GM23248 (cell line): ENCODE results near the gene KCNQ1OT1. TPM values are rescaled to one million over a fixed set of nuclear protein-coding genes. Genes with fewer than 3 reads are reported as not detected.
A peak's percentile ranks its signal among the peaks of the same experiment; 100 is the strongest.

Experiments used
- DNase-seq: peaks from one replicate; pipeline ENCODE4 v3.0.0-alpha.2; 2015
- H2AFZ ChIP-seq: fragments of 200-600 bp; sonication (generic); 2 replicates; pipeline ENCODE4 v1.6.1; 2016; ENCODE audit warnings: antibody characterized with exemption
- H3F3A ChIP-seq: fragments of 200-600 bp; sonication (generic); 2 replicates; pipeline ENCODE4 v1.6.1; 2016; ENCODE audit warnings: mild to moderate bottlenecking, antibody characterized with exemption, mixed run types; ENCODE audit not compliant: insufficient read depth
- H3K27ac ChIP-seq: fragments of 200-600 bp; sonication (generic); 2 replicates; pipeline ENCODE4 v1.5.1; 2016; ENCODE audit warnings: mild to moderate bottlenecking
- H3K27me3 ChIP-seq: fragments of 200-600 bp; sonication (generic); replicated peaks from 2 replicates; pipeline ENCODE4 v1.6.1; 2016; ENCODE audit warnings: mild to moderate bottlenecking; ENCODE audit not compliant: insufficient read depth
- H3K36me3 ChIP-seq: fragments of 200-600 bp; sonication (generic); 2 replicates; pipeline ENCODE4 v1.6.1; 2016; ENCODE audit warnings: low read depth, mild to moderate bottlenecking
- H3K4me1 ChIP-seq: fragments of 200-600 bp; sonication (generic); 2 replicates; pipeline ENCODE4 v1.6.1; 2016; ENCODE audit warnings: mild to moderate bottlenecking; ENCODE audit not compliant: insufficient read depth
- H3K4me2 ChIP-seq: fragments of 200-600 bp; sonication (generic); one replicate; pipeline ENCODE4 v1.6.1; 2016; ENCODE audit warnings: mild to moderate bottlenecking; ENCODE audit not compliant: unreplicated experiment
- H3K4me3 ChIP-seq: fragments of 200-600 bp; sonication (generic); 2 replicates; pipeline ENCODE4 v1.5.1; 2016; ENCODE audit warnings: mild to moderate bottlenecking
- H3K79me2 ChIP-seq: fragments of 200-600 bp; sonication (generic); 2 replicates; pipeline ENCODE4 v1.6.1; 2016; ENCODE audit warnings: mild to moderate bottlenecking; ENCODE audit not compliant: insufficient read depth
- H3K9ac ChIP-seq: fragments of 200-600 bp; sonication (generic); 2 replicates; pipeline ENCODE4 v1.6.1; 2016; ENCODE audit warnings: mild to moderate bottlenecking
- H3K9me2 ChIP-seq: fragments of 200-600 bp; sonication (generic); 2 replicates; pipeline ENCODE4 v1.6.1; 2016; ENCODE audit warnings: mixed run types, mild to moderate bottlenecking, moderate library complexity; ENCODE audit not compliant: insufficient read depth
- H3K9me3 ChIP-seq: fragments of 200-600 bp; sonication (generic); one replicate; pipeline ENCODE4 v1.6.1; 2017; ENCODE audit warnings: low read depth
- H4K20me1 ChIP-seq: fragments of 200-600 bp; sonication (generic); 2 replicates; pipeline ENCODE4 v1.6.0; 2016; ENCODE audit not compliant: insufficient read depth
- EZH2 ChIP-seq: fragments of 200-600 bp; sonication (generic); IDR thresholded peaks from 2 replicates; pipeline ENCODE4 v1.6.1; 2018; ENCODE audit warnings: antibody characterized with exemption, mild to moderate bottlenecking; ENCODE audit not compliant: insufficient read depth, poor library complexity, severe bottlenecking
- EZH2phosphoT487 ChIP-seq: fragments of 200-600 bp; sonication (generic); IDR thresholded peaks from 2 replicates; pipeline ENCODE4 v1.6.1; 2018; ENCODE audit warnings: antibody characterized with exemption, moderate library complexity, mild to moderate bottlenecking, low read depth; ENCODE audit not compliant: insufficient read depth
- WGBS, 2 experiments: methylation state at CpG; one replicate each; pipeline ENCODE4 v1.1.6; 2015 to 2017; ENCODE audit warnings: low lambda C conversion rate in 2 of 2, low coverage in 1 of 2; ENCODE audit errors: missing lambda C conversion rate in 2 of 2; 5-methylcytosine and 5-hydroxymethylcytosine counted together
- in situ Hi-C: fragments of 300-500 bp; cut with MboI; formaldehyde crosslinking; loops from 2 replicates; pipeline ENCODE4 v1.15.0; 2020
- polyA plus RNA-seq: library from polyadenylated mRNA; unstranded; fragments of >200 nt; fragmentation: Nextera tagmentation; extraction: Ambion mirVana; gene quantifications from 2 replicates; pipeline ENCODE4 v1.2.1, GENCODE V29; 2016
- total RNA-seq: library from RNA; depleted of rRNA; stranded (reverse); fragments of >200 nt; shearing (Covaris generic); gene quantifications from 2 replicates; pipeline ENCODE4 v1.2.3, GENCODE V29; 2014

The KCNQ1OT1 gene
- total and polyA plus RNA-seq, 2 experiments from 2014 or later = 0.49 to 0.86 TPM

DNA sequence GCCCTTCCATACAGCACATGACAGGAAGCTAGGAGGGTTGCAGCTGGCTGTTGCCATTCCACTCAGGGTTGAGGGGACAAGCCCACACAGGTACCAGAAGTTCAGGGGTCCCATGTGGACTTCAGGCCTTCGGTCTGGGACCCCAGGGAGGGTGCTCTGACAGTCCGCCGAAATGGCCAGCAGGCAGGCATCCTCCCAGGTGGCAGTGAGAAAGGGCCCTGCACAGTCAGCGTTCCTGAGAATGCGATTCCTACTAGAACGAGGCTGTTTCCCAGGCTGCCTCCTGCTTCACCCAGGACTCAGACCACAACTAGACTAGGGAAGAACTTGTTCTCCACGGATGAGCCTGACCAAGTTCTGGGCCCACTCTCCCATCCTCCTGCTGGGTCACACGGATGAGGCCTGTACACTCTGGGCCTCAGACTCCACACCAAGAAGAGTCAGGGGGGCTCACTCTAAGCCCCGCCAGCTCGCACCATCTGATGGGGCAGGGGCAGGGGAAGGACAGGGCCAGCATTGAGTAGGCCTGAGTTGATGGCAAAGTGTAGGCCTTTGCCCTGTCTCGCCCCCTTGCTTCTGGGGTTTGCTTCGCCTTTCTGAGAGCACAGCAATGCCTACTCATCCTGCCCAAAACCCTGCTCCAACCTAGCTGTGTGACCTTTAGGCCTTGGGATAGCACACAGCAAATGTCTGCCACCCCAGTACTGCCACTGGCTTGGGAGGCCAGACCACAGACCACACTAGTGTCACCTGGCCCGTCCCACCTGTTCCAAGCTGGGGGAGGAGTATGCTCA, 14.0 kb downstream of the KCNQ1OT1 start:
- no peak overlapping the region for H3K4me2 ChIP-seq
- no peaks in the 10 kb centered on the region for H3K36me3 ChIP-seq
- no peak overlapping the region for H3K9ac ChIP-seq
- no peak for DNase-seq
- H3K27me3 ChIP-seq = no peaks in the 10 kb centered on the region
- H3K9me2 ChIP-seq = no peaks in the 10 kb centered on the region
- in situ Hi-C loops = no loop called here
- H3K79me2 ChIP-seq = peaks cover 100% of the 10 kb centered on the region
- H2AFZ ChIP-seq = no peak overlapping the region
- no peak for TF ChIP-seq EZH2phosphoT487
- no peak for TF ChIP-seq EZH2
- H3K4me1 ChIP-seq = no peaks in the 10 kb centered on the region
- H3K9me3 ChIP-seq = no peaks in the 10 kb centered on the region
- no peak overlapping the region for H3K4me3 ChIP-seq
- H3K27ac ChIP-seq = no peak overlapping the region
- WGBS, 2 experiments = 83% methylated on average over 13 of the region's 13 CpGs
- 0 out of 2 replicates have a peak, but pooled peaks cover 6% of the 10 kb centered on the region for H4K20me1 ChIP-seq
- H3F3A ChIP-seq = no peaks in the 10 kb centered on the region

DNA sequence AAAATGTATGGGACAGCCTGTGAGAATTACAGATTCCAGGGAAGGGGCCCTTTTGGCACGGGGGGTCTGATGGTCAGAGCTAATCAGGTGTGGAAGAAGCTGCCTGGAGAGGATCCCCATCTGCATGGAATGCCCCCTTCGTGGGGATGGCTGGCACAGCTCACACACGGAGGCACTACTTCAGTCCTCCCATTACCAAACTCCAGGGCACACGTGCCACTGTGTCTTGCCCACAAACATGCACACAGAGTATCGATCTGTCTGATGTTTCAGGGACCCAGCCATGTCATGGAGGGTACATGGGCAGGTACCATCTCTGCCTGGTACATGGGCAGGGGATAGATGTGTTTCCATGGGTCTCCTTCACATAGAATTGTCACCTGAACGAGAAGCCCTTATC, 14.7 kb downstream of the KCNQ1OT1 start:
- in situ Hi-C loops = no loop called here
- H3K79me2 ChIP-seq = peaks cover 99% of the 10 kb centered on the region
- DNase-seq = no peak
- no peak overlapping the region for H3K9ac ChIP-seq
- no peaks in the 10 kb centered on the region for H3F3A ChIP-seq
- H3K9me3 ChIP-seq = no peaks in the 10 kb centered on the region
- H3K9me2 ChIP-seq = no peaks in the 10 kb centered on the region
- 65 to 66% methylated on average over 6 of the region's 6 CpGs for WGBS, 2 experiments
- H4K20me1 ChIP-seq = 0 out of 2 replicates have a peak, but pooled peaks cover 6% of the 10 kb centered on the region
- no peak overlapping the region for H3K4me2 ChIP-seq
- no peak overlapping the region for H3K4me3 ChIP-seq
- H2AFZ ChIP-seq = no peak overlapping the region
- no peaks in the 10 kb centered on the region for H3K4me1 ChIP-seq
- no peaks in the 10 kb centered on the region for H3K27me3 ChIP-seq
- no peak overlapping the region for H3K27ac ChIP-seq
- H3K36me3 ChIP-seq = no peaks in the 10 kb centered on the region
- TF ChIP-seq EZH2 = no peak
- TF ChIP-seq EZH2phosphoT487 = no peak

DNA sequence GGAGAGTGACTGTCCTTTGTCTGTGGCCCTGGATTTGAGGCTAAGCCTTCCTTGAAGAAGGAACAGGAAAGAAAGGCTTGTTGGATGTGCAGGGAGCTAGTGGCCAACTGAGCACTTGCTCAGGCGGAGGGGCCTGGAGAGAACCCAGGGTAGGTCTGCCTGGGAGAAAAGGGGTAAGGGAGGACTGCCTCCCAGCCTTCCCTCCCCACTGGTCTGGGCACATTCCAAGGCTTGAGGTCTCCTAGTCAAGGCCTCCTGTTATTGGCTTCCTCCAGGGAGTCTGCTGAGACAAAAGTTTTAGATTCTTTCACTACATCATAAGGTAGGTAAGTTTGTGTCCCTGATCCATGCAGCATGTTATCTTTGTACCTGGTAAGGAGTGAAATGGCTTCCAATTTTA, 15.2 kb downstream of the KCNQ1OT1 start:
- Histone ChIP-seq H3K9me3 (no peaks in the 10 kb centered on the region), H3K9ac (no peak overlapping the region), H3K4me1 (no peaks in the 10 kb centered on the region), H3K79me2 (peaks cover 99% of the 10 kb centered on the region), H3K4me3 (no peak overlapping the region), H3K27me3 (no peaks in the 10 kb centered on the region), H2AFZ (no peak overlapping the region), H3F3A (no peaks in the 10 kb centered on the region), H3K4me2 (no peak overlapping the region), H4K20me1 (0 out of 2 replicates have a peak, but pooled peaks cover 6% of the 10 kb centered on the region), H3K36me3 (no peaks in the 10 kb centered on the region), H3K9me2 (no peaks in the 10 kb centered on the region), H3K27ac (no peak overlapping the region)
- WGBS, 2 experiments = 59% methylated on average over 1 of the region's 1 CpG; no CpG with 5 or more reads in 1 of the 2 experiments
- in situ Hi-C loops = no loop called here
- no peak for TF ChIP-seq EZH2phosphoT487
- TF ChIP-seq EZH2 = no peak
- no peak for DNase-seq

DNA sequence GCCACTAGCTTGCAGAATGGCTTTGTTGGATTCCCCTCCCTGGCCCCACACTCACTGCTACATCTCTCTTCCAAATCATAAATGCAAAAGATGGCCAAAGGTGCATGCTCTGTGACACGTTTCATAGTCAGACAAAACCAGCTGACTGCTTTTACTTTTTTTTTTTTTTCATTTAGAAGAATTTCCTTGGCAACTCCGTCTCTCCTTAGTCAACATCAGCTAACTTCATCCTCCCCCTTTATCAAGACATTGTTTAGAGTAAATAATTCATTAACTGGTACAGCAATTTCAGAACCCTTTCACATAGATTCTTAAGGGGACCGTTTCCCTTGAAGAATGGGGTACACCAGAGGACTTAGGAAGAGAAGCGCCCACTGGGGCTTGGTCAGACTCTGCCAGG, 16.0 kb downstream of the KCNQ1OT1 start:
- Histone ChIP-seq H3K4me3 (no peak overlapping the region), H3K9me2 (no peaks in the 10 kb centered on the region), H3K27ac (no peak overlapping the region), H4K20me1 (0 out of 2 replicates have a peak, but pooled peaks cover 9% of the 10 kb centered on the region), H3K27me3 (no peaks in the 10 kb centered on the region), H3K4me1 (no peaks in the 10 kb centered on the region), H3F3A (no peaks in the 10 kb centered on the region), H2AFZ (no peak overlapping the region), H3K9ac (no peak overlapping the region), H3K79me2 (peaks cover 99% of the 10 kb centered on the region), H3K4me2 (no peak overlapping the region), H3K9me3 (no peaks in the 10 kb centered on the region), H3K36me3 (no peaks in the 10 kb centered on the region)
- in situ Hi-C loops = no loop called here
- DNase-seq = peak; percentile 13
- no peak for TF ChIP-seq EZH2phosphoT487
- TF ChIP-seq EZH2 = no peak
- 52 to 63% methylated on average over 4 of the region's 4 CpGs for WGBS, 2 experiments
